Astrocyte (in vitro differentiated cells and primary cell): ENCODE data around the gene PEX26. TPM values are rescaled to one million over a fixed set of nuclear protein-coding genes. Genes with fewer than 3 reads are reported as not detected.

ENCODE experiments used
- DNase-seq: peaks from one replicate; pipeline ENCODE4 v3.0.0-alpha.2; 2010; ENCODE audit warnings: low read depth
- FAIRE-seq: peaks from 2 replicates; lab custom pipeline; 2011; peaks lifted over from hg19 to GRCh38; lab: Jason Lieb, UNC
- H2AFZ ChIP-seq: 2 replicates; pipeline ENCODE4 v1.6.0; 2012; ENCODE audit warnings: low read depth, low read length, inconsistent platforms
- H3K27ac ChIP-seq: 2 replicates; pipeline ENCODE4 v1.5.1; 2011; ENCODE audit warnings: low read depth, low read length, inconsistent platforms
- H3K27me3 ChIP-seq: 2 replicates; pipeline ENCODE4 v1.6.0; 2011; ENCODE audit warnings: low read length, inconsistent platforms; ENCODE audit not compliant: insufficient read depth
- H3K36me3 ChIP-seq: 2 replicates; pipeline ENCODE4 v1.5.1; 2011; ENCODE audit warnings: low read length, inconsistent platforms; ENCODE audit not compliant: insufficient read depth
- H3K4me1 ChIP-seq: 2 replicates; pipeline ENCODE4 v1.5.1; 2011; ENCODE audit warnings: low read length, inconsistent platforms; ENCODE audit not compliant: insufficient read depth
- H3K4me2 ChIP-seq: 2 replicates; pipeline ENCODE4 v1.6.0; 2012; ENCODE audit warnings: low read length, inconsistent platforms
- H3K4me3 ChIP-seq: 2 replicates; pipeline ENCODE4 v1.5.1; 2011; ENCODE audit warnings: low read depth, mild to moderate bottlenecking, low read length, inconsistent platforms; ENCODE audit not compliant: insufficient read depth
- H3K79me2 ChIP-seq: 2 replicates; pipeline ENCODE4 v1.6.0; 2012; ENCODE audit warnings: mild to moderate bottlenecking, low read length, inconsistent platforms; ENCODE audit not compliant: insufficient read depth
- H3K9ac ChIP-seq: 2 replicates; pipeline ENCODE4 v1.6.0; 2012; ENCODE audit warnings: mild to moderate bottlenecking, low read length, inconsistent platforms
- H3K9me3 ChIP-seq: 2 replicates; pipeline ENCODE4 v1.5.1; 2012; ENCODE audit warnings: low read depth, mild to moderate bottlenecking, low read length, inconsistent platforms; ENCODE audit not compliant: insufficient read depth
- H4K20me1 ChIP-seq: 2 replicates; pipeline ENCODE4 v1.6.0; 2012; ENCODE audit warnings: low read length, inconsistent platforms; ENCODE audit not compliant: insufficient read depth
- H3K27ac Mint-ChIP-seq: one replicate; pipeline ENCODE4 v1.8.0; 2021; ENCODE audit warnings: mild to moderate bottlenecking, mixed read lengths; ENCODE audit not compliant: unreplicated experiment
- H3K27me3 Mint-ChIP-seq: one replicate; pipeline ENCODE4 v1.8.0; 2021; ENCODE audit warnings: low read depth, mixed read lengths; ENCODE audit not compliant: unreplicated experiment
- H3K36me3 Mint-ChIP-seq: one replicate; pipeline ENCODE4 v1.8.0; 2021; ENCODE audit warnings: low read depth, mixed read lengths; ENCODE audit not compliant: unreplicated experiment
- H3K4me1 Mint-ChIP-seq: one replicate; pipeline ENCODE4 v1.8.0; 2021; ENCODE audit warnings: low read depth, mixed read lengths; ENCODE audit not compliant: unreplicated experiment
- H3K4me3 Mint-ChIP-seq: one replicate; pipeline ENCODE4 v1.8.0; 2021; ENCODE audit warnings: mild to moderate bottlenecking, moderate library complexity, mixed read lengths; ENCODE audit not compliant: unreplicated experiment
- H3K9me3 Mint-ChIP-seq: one replicate; pipeline ENCODE4 v1.8.0; 2021; ENCODE audit warnings: mild to moderate bottlenecking, mixed read lengths; ENCODE audit not compliant: unreplicated experiment
- EZH2 ChIP-seq: IDR thresholded peaks from 2 replicates; pipeline ENCODE4 v1.6.1; 2012; ENCODE audit warnings: mild to moderate bottlenecking, low read length, inconsistent platforms; ENCODE audit not compliant: insufficient read depth
- total RNA-seq: library from RNA; stranded (reverse); gene quantifications from 2 replicates; pipeline ENCODE4 v1.2.1, GENCODE V29; 2021
- TF ChIP-seq, protein P1 (sequence below): IDR thresholded peaks from 2 replicates; pipeline ENCODE4 v1.5.1; 2011; ENCODE audit warnings: low read depth, mild to moderate bottlenecking, inconsistent platforms, low read length, moderate library complexity; ENCODE audit not compliant: insufficient read depth

The PEX26 gene
- total RNA-seq, 1 donor from 2014 or later = 41.9 TPM

DNA sequence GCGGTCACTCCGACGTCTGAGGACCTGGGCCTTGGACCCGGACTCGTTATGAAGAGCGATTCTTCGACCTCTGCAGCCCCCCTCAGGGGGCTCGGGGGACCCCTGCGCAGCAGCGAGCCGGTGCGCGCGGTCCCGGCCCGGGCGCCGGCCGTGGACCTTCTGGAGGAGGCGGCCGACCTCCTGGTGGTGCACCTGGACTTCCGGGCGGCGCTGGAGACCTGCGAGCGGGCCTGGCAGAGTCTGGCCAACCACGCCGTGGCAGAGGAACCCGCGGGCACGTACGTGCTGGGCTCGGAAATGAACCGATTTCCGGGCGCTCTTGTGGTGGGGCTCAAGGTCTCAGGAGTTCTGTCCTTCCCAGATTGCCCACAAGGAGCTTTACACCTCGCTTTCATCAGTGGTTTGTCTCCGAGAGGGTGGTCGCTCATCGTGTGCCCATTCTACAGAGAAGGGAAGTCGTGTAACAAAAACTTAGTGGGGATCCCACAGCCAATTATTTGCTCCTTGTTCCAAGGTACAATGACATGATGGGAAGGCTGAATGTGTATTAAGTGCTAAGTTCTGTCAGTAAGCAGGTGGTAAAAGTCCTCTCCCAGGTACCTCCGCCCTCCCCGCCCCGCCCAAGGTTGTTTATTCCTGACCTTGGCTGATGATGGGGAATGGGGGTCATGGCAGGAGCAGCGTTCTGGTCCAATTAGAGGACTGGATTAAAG lies 695 bp downstream of the PEX26 start:
- Histone ChIP-seq H3K27ac (peak overlapping the region; percentile 79), H3K9ac (peak overlapping the region; percentile 93), H3K36me3 (peaks cover 9% of the 10 kb centered on the region), H3K27me3 (no peaks in the 10 kb centered on the region), H3K4me2 (peak overlapping the region; percentile 95), H3K9me3 (no peaks in the 10 kb centered on the region), H2AFZ (peak overlapping the region; percentile 91), H3K4me1 (peaks cover 13% of the 10 kb centered on the region), H3K4me3 (peak overlapping the region; percentile 98), H3K79me2 (peaks cover 51% of the 10 kb centered on the region), H4K20me1 (peaks cover 22% of the 10 kb centered on the region)
- H3K36me3 Mint-ChIP-seq = peaks cover 15% of the 10 kb centered on the region
- peak overlapping the region; percentile 85 for H3K27ac Mint-ChIP-seq
- peaks cover 33% of the 10 kb centered on the region for H3K4me1 Mint-ChIP-seq
- DNase-seq (peak; percentile 10), FAIRE-seq (no peak)
- no peaks in the 10 kb centered on the region for H3K9me3 Mint-ChIP-seq
- TF ChIP-seq, protein P1, sequence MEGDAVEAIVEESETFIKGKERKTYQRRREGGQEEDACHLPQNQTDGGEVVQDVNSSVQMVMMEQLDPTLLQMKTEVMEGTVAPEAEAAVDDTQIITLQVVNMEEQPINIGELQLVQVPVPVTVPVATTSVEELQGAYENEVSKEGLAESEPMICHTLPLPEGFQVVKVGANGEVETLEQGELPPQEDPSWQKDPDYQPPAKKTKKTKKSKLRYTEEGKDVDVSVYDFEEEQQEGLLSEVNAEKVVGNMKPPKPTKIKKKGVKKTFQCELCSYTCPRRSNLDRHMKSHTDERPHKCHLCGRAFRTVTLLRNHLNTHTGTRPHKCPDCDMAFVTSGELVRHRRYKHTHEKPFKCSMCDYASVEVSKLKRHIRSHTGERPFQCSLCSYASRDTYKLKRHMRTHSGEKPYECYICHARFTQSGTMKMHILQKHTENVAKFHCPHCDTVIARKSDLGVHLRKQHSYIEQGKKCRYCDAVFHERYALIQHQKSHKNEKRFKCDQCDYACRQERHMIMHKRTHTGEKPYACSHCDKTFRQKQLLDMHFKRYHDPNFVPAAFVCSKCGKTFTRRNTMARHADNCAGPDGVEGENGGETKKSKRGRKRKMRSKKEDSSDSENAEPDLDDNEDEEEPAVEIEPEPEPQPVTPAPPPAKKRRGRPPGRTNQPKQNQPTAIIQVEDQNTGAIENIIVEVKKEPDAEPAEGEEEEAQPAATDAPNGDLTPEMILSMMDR = no peak
- no peak for TF ChIP-seq EZH2
- no peaks in the 10 kb centered on the region for H3K27me3 Mint-ChIP-seq
- H3K4me3 Mint-ChIP-seq = peak overlapping the region; percentile 98

GRCh38 chr22:18079706-18080233 lies 2.0 kb downstream of the PEX26 start:
- Histone ChIP-seq H3K4me2 (no peak overlapping the region), H3K27me3 (no peaks in the 10 kb centered on the region)
- FAIRE-seq = no peak

More at GRCh38 chr22:18079706-18080233, 2.0 kb downstream of the PEX26 start:
- H3K27ac ChIP-seq = no peak overlapping the region
- H3K27ac Mint-ChIP-seq = no peak overlapping the region
- H3K36me3 Mint-ChIP-seq = peaks cover 18% of the 10 kb centered on the region
- no peaks in the 10 kb centered on the region for H3K9me3 Mint-ChIP-seq
- peaks cover 56% of the 10 kb centered on the region for H3K79me2 ChIP-seq
- H3K27me3 Mint-ChIP-seq = no peaks in the 10 kb centered on the region
- H3K36me3 ChIP-seq = peaks cover 14% of the 10 kb centered on the region
- H2AFZ ChIP-seq = no peak overlapping the region
- no peak overlapping the region for H3K4me3 ChIP-seq
- H4K20me1 ChIP-seq = peaks cover 27% of the 10 kb centered on the region
- H3K9me3 ChIP-seq = no peaks in the 10 kb centered on the region
- H3K4me3 Mint-ChIP-seq = peak overlapping the region; percentile 87
- H3K9ac ChIP-seq = no peak overlapping the region
- peaks cover 13% of the 10 kb centered on the region for H3K4me1 ChIP-seq
- TF ChIP-seq, protein P1 = no peak
- TF ChIP-seq EZH2 = no peak
- H3K4me1 Mint-ChIP-seq = peaks cover 33% of the 10 kb centered on the region
- DNase-seq = no peak
